Heart left ventricle (tissue), 16 donors: ENCODE results near the gene ZNF503. TPM values are rescaled to one million over a fixed set of nuclear protein-coding genes. Genes with fewer than 3 reads are reported as not detected.

Source experiments
- ATAC-seq, 4 donors: fragments of 200-7000 bp; cut with Tn5 transposase; one replicate each; pipeline ENCODE4 v1.9.1; 2020 to 2022; ENCODE audit warnings: moderate library complexity in 4 of 4, mild to moderate bottlenecking in 3 of 4, moderate number of reproducible peaks in 1 of 4
- DNase-seq, 5 donors: peaks; one replicate each; pipeline ENCODE4 v3.0.0-alpha.2; 2020
- H3K27ac ChIP-seq, 12 donors: fragments of 200-600 bp; sonication (generic) in 4 of 12; one replicate each; pipeline versions ENCODE4 v1.5.0 to v1.8.0; 2016 to 2022; ENCODE audit warnings: mild to moderate bottlenecking in 2 of 12
- H3K27me3 ChIP-seq, 9 donors: fragments of 200-600 bp; sonication (generic) in 2 of 9; one replicate each; pipeline versions ENCODE4 v1.5.1 to v1.8.0; 2016 to 2022; ENCODE audit warnings: mild to moderate bottlenecking in 3 of 9
- H3K36me3 ChIP-seq, 9 donors: fragments of 200-600 bp; sonication (generic) in 2 of 9; one replicate each; pipeline versions ENCODE4 v1.5.0 to v1.8.0; 2018 to 2022; ENCODE audit warnings: mild to moderate bottlenecking in 2 of 9
- H3K4me1 ChIP-seq, 12 donors: fragments of 200-600 bp; sonication (generic) in 4 of 12; one replicate each; pipeline versions ENCODE4 v1.5.0 to v1.8.0; 2016 to 2022; ENCODE audit warnings: mild to moderate bottlenecking in 3 of 12
- H3K4me3 ChIP-seq, 12 donors: fragments of 200-600 bp; sonication (generic) in 4 of 12; one replicate each; pipeline versions ENCODE4 v1.5.0 to v1.8.0; 2017 to 2022; ENCODE audit warnings: mild to moderate bottlenecking in 9 of 12, moderate library complexity in 4 of 12
- H3K9me3 ChIP-seq, 12 donors: fragments of 200-600 bp; sonication (generic) in 4 of 12; one replicate each; pipeline versions ENCODE4 v1.5.0 to v1.8.0; 2016 to 2022; ENCODE audit warnings: mild to moderate bottlenecking in 1 of 12
- CTCF ChIP-seq, 12 donors: fragments of 200-600 bp; sonication (generic) in 4 of 12; IDR thresholded peaks; one replicate each; pipeline versions ENCODE4 v1.5.0 to v1.8.0; 2018 to 2022; ENCODE audit warnings: antibody characterized with exemption in 12 of 12, mild to moderate bottlenecking in 5 of 12
- POLR2A ChIP-seq, 2 donors: fragments of 450-650 bp; IDR thresholded peaks; one replicate each; pipeline ENCODE4 v1.6.1; 2017; ENCODE audit warnings: antibody characterized with exemption in 2 of 2, mild to moderate bottlenecking in 2 of 2, moderate library complexity in 2 of 2
- WGBS, 4 donors: extraction: QIAGEN DNeasy Blood & Tissue Kit in 2 of 4; methylation state at CpG; one replicate each; pipeline versions ENCODE4 v1.1.5 to v1.1.7; 2013 to 2018; 5-methylcytosine and 5-hydroxymethylcytosine counted together
- intact Hi-C, 10 donors: fragments of 100-400 bp; cut with DNase I; formaldehyde crosslinking; loops; one replicate each; pipeline versions ENCODE4 v1.11.1 to v1.14.2; 2022
- polyA plus RNA-seq, 2 donors: library from polyadenylated mRNA; stranded (reverse); fragments of 200-250 nt; gene quantifications; one replicate each; pipeline ENCODE4 v1.2.3, GENCODE V29; 2013
- total RNA-seq, 9 donors: library from RNA; depleted of rRNA in 2 of 9; stranded (reverse); fragments of >200 nt in 2 of 9; fragmentation: NEBNext Ultra II Directional in 3 of 9; extraction: Animal tissue kit (Norgen Biotek cat#: 25700) in 3 of 9; gene quantifications; one replicate each; pipeline versions ENCODE4 v1.1.0 to v1.2.4, GENCODE V29; 2016 to 2023
- donor health status: ischemic (EF 13 %, LVEDD 7.1; RV severe dilation, severe dysfunction).
- donor health status: healthy with polysubstance abuse.
- donor health status: DM: no; HTN: yes; CAD: no.
- donor health status: DM: no; HTN: no; CAD: no.
- donor health status: ischemic (EF 25% LVEDD 6.9; RV normal size, moderate dysfunction).
- donor health status: ischemic (EF 25% LVEDD 5.7; RV mildly dilated, moderate dysfunction).
- donor health status: healthy.
- donor health status: DM: yes; HTN: yes; CAD: no.
- donor health status: ischemic (EF 35%, LVEDD 5.7; RV mildly dilated, moderate dysfunction).
- donor health status: nonischemic (EF 11% LVEDD 7.7; RV severe dilation, severe dysfunction).
- donor health status: DM: yes; HTN: yes; CAD: no.
- donor health status: PGD.
- donor health status: ischemic (EF 29% LVEDD 5.4; RV normal size, mild dysfunction).
- donor health status: nonischemic (EF 23%, LVEDD 6.1; RV moderate dilation, normal function).

The ZNF503 gene
- total and polyA plus RNA-seq, 11 donors, result 3.4 to 8.6 (median 7.1) TPM

GRCh38 chr10:75352650-75353049 is 48.9 kb downstream of the ZNF503 start:
- Histone ChIP-seq H3K4me3 (no peak overlapping the region), H3K27ac (no peak overlapping the region), H3K4me1 (no peaks in the 10 kb centered on the region), H3K36me3 (no peaks in the 10 kb centered on the region), H3K9me3 (peaks cover 0 to 15% (median 5%) of the 10 kb centered on the region in 12 donors), H3K27me3 (no peaks in the 10 kb centered on the region)
- TF ChIP-seq CTCF (IDR thresholded peaks at IDR 0.05) (no peak), POLR2A (IDR thresholded peaks at IDR 0.05) (no peak)
- WGBS, 4 donors, result 70 to 77% (median 74%) methylated on average over 5 of the region's 5 CpGs
- DNase-seq (no peak), ATAC-seq (peak in 1 of 4 donors; percentile 42)
- intact Hi-C loops, result no loop called here

- Histone ChIP-seq H3K9me3 (peaks cover 0 to 15% (median 5%) of the 10 kb centered on the region in 12 donors), H3K36me3 (no peaks in the 10 kb centered on the region), H3K27me3 (no peaks in the 10 kb centered on the region), H3K4me1 (no peaks in the 10 kb centered on the region), H3K27ac (no peak overlapping the region), H3K4me3 (no peak overlapping the region)
- intact Hi-C loops, result no loop called here
- 96 to 100% (median 97%) methylated on average over 3 of the region's 3 CpGs for WGBS, 4 donors
- no peak for TF ChIP-seq CTCF (IDR thresholded peaks at IDR 0.05)
- TF ChIP-seq POLR2A (IDR thresholded peaks at IDR 0.05), result no peak
- ATAC-seq (no peak), DNase-seq (no peak)
These were observed 49.9 kb downstream of the ZNF503 start for GRCh38 chr10:75351637-75352036.

- no peaks in the 10 kb centered on the region for H3K36me3 ChIP-seq
- no peak for DNase-seq
- ATAC-seq, result no peak
- H3K4me1 ChIP-seq, result no peaks in the 10 kb centered on the region
- no peak overlapping the region for H3K4me3 ChIP-seq
- H3K27ac ChIP-seq, result no peak overlapping the region
- H3K27me3 ChIP-seq, result no peaks in the 10 kb centered on the region
- TF ChIP-seq CTCF (IDR thresholded peaks at IDR 0.05) (no peak), POLR2A (IDR thresholded peaks at IDR 0.05) (no peak)
- WGBS, 4 donors, result 85 to 91% (median 87%) methylated on average over 4 of the region's 4 CpGs
- intact Hi-C loops, result no loop called here
- H3K9me3 ChIP-seq, result peaks cover 0 to 10% (median 3%) of the 10 kb centered on the region in 12 donors
These were observed 50.8 kb downstream of the ZNF503 start for GRCh38 chr10:75350791-75351190.

Other genes starting within 250 kb of the ZNF503 start
- gene VDAC2, start 191.0 kb downstream of the ZNF503 start, total RNA-seq, result 100 to 1,000 TPM; 334 to 554 (median 472) TPM
- 100 to 1,000 TPM; 375 to 515 TPM for gene VDAC2, start 191.0 kb downstream of the ZNF503 start, polyA plus RNA-seq
- 10 to 100 TPM; 20.8 to 75.0 (median 37.0) TPM for gene COMTD1, start 165.8 kb downstream of the ZNF503 start, total RNA-seq
- gene COMTD1, start 165.8 kb downstream of the ZNF503 start, polyA plus RNA-seq, result 100 to 1,000 TPM in 1 of 2 donors, 10 to 100 TPM in 1; 57.9 to 124 TPM
- gene LRMDA, start 29.9 kb upstream of the ZNF503 start, total RNA-seq, result 10 to 100 TPM in 8 of 9 donors, 1 to 10 TPM in 1; 7.7 to 34.4 (median 14.9) TPM
- gene LRMDA, start 29.9 kb upstream of the ZNF503 start, polyA plus RNA-seq, result 10 to 100 TPM in 1 of 2 donors, 1 to 10 TPM in 1; 2.4 to 14.9 TPM